ENCODE data around the gene FOXJ1.

The FOXJ1 gene

DNA sequence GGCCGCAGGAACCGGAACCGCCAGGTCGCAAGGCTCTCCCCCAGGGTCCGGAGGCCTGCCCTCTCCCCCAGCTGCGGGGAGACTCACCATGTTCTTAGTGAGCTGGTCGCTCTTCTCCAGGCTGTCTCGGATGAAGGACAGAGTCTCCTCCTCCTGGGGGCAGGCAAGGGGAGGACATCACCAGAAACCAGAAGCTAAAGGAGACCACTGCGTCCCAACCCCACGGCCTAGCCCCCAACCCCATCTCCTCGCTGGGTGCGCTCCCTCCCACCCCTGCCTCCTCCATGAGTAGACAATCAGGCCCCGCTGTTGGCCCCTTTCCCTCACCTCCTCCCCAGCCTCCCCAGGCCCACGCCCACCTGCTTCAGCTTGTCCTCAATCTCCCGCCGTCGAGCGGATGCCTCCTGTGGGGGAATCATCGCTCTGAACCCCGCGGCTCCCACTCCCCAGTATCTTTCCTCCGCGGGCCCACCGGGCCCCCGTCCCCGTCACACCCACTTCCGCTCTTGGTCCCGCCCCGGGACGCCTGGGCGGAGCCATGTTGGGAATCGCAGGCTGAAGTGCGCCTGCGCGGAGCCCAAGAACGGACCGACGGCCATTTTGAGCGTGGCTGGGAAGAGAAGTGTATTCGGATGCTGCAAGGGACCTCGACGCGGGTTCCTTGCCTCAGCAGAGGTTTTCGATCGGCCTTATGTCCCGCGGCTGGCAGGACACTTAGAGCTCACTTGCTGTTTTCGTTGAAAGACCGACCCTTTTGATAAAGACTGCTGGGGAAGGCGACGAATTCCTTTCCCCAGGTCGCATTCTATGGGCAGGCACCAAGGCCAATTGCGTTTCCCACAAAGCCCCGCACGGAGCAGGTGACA, 37.5 kb downstream of the FOXJ1 start, which contains the start of gene EXOC7:
Gene EXOC7, minus strand, starts transcription at position 514 of the 866 bp plus-strand sequence. Its CDS starts 95 bp downstream, at position 419.
- TF ChIP-seq, protein P1, sequence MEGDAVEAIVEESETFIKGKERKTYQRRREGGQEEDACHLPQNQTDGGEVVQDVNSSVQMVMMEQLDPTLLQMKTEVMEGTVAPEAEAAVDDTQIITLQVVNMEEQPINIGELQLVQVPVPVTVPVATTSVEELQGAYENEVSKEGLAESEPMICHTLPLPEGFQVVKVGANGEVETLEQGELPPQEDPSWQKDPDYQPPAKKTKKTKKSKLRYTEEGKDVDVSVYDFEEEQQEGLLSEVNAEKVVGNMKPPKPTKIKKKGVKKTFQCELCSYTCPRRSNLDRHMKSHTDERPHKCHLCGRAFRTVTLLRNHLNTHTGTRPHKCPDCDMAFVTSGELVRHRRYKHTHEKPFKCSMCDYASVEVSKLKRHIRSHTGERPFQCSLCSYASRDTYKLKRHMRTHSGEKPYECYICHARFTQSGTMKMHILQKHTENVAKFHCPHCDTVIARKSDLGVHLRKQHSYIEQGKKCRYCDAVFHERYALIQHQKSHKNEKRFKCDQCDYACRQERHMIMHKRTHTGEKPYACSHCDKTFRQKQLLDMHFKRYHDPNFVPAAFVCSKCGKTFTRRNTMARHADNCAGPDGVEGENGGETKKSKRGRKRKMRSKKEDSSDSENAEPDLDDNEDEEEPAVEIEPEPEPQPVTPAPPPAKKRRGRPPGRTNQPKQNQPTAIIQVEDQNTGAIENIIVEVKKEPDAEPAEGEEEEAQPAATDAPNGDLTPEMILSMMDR (IDR thresholded peaks at IDR 0.05; ENCODE audit: control insufficient read depth, extremely low read depth, insufficient read depth) = no peak
- peak within 1 kb of the TSS; percentile 88 for H3K4me3 ChIP-seq (ENCODE audit: low read depth, low read length)
- peak; percentile 56 for DNase-seq (ENCODE audit: low read depth)

DNA sequence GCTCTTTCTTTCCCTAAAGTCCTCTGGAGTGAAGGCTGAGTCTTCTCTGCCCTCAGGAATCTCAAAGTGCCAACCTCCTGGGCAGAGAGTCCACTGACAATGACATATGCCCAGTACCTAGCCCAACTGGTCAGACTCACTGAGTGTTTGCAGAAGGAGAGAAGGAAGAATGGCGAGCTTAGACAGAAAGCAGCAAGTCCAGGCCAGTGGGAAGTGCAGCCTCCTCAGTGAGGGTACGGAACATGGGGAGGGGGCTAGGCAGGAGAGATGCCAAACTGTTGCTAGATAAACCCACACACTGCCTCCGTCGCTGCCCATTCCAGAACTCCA, 38.1 kb downstream of the FOXJ1 start:
- TF ChIP-seq, protein P1 (IDR thresholded peaks at IDR 0.05; ENCODE audit: control insufficient read depth, extremely low read depth, insufficient read depth) = no peak
- peak; percentile 25 for DNase-seq (ENCODE audit: low read depth)

DNA sequence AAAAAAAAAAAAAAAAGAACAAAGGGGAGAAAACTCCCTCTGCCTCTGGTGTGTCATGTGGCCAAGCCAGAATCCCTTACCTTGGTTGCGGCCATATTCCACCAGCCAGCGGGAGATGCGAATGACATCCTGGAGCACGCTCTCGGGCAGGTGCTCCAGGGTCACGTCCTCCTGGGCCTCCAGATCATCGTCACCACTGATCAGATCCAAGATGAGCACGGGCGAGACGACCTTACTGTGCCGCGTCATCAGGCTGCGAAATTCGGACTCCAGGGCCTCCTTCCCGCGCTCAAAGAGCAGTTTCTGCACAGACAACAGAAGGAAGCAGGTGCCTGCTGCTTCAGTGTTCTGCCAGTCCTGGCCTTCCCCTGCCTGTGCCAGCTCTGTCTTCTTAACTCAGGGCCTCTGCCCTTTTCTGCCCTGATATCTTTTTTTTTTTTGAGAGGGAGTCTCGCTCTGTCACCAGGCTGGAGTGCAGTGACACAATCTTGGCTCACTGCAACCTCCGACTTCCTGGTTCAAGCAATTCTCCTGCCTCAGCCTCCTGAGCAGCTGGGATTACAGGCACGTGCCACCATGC, 43.2 kb downstream of the FOXJ1 start:
- H3K4me3 ChIP-seq (ENCODE audit: low read depth, low read length) = no peak overlapping the region
- no peak for DNase-seq (ENCODE audit: low read depth)
- TF ChIP-seq, protein P1 (IDR thresholded peaks at IDR 0.05; ENCODE audit: control insufficient read depth, extremely low read depth, insufficient read depth) = no peak

More for the DNA sequence above, 38.1 kb downstream of the FOXJ1 start:
- peak overlapping the region; percentile 88 for H3K4me3 ChIP-seq (ENCODE audit: low read depth, low read length)

DNA sequence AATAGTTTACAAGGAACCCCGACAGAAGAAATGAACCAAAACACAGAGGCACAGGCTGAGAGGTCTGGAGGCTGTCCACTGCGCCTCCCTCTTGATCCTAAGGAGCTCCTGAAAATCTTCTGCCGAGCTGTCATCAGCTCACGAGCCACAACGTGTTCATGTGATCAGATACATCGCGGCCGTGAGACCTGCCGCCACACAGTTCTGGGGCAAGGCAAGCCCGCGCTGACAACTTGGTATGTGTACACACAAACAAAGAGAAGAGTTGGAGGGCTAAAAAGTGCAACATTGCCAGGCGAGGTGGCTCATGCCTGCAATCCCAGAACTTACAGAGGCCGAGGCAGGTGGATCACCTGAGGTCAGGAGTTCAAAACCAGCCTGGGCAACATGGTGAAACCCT, 45.1 kb downstream of the FOXJ1 start:
- DNase-seq (ENCODE audit: low read depth) = no peak
- TF ChIP-seq, protein P1 (IDR thresholded peaks at IDR 0.05; ENCODE audit: control insufficient read depth, extremely low read depth, insufficient read depth) = no peak
- no peak overlapping the region for H3K4me3 ChIP-seq (ENCODE audit: low read depth, low read length)

DNA sequence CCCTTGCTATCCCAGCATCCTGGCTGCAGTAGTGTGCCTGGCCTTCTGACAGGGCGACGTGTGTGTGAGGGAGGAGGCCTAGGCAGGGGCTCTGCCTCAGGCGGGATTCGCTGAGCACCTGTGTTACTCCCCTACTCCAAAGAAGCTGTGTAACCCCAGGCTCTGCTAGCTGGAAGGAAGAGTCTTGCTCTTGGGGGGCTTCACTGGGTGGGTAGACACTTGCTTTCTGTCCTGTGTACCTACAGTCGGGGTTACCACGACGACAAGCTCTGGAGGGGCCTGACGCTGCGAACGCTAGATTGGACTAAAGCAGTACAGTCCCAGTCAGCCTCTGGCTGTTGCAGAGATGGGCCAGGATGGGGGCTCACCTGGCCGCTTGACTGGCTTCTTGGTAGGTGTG, 47.0 kb downstream of the FOXJ1 start:
- DNase-seq (ENCODE audit: low read depth) = no peak
- TF ChIP-seq, protein P1 (IDR thresholded peaks at IDR 0.05; ENCODE audit: control insufficient read depth, extremely low read depth, insufficient read depth) = no peak
- no peak overlapping the region for H3K4me3 ChIP-seq (ENCODE audit: low read depth, low read length)

DNA sequence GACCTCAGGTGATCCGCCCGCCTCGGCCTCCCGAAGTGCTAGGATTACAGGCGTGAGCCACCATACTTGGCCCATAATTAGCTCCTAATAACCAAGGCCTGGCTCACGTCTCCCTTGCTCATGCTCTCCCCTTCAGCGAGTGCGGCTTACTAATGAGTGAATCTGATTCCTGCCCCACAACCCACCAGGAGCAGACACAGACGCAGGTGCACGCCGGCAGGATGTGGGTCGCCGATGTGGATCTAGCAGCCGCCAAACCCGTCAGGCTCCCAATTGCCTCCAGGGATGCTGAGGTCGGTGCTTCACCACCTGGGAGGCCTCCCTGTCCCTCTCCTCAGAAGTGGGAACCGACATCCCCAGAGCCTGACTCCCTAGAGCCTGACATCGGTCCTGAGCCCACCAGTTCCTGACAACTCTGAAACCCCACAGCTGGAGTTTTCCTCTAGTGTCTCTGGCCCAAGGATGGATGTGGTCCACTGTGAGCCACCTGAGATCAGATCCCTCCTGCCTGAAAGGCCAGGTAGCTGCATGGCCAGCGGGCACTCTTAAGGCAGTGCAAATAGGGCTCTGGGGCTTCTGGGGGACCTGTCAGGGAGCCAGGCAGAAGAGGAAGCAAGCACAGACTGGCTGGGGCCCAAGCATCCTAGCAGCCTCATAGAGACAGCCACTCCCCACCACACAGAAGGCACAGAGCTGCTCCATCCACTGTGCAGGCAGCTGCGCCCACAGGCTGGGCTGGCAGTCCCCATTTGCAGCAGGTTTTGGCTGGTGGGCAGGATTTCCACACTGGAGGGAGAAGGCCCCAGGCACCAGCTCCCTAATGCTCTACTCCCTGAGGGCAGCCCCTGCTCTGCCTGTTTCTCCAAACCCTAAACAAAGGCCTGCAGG, 48.3 kb downstream of the FOXJ1 start:
- no peak overlapping the region for H3K4me3 ChIP-seq (ENCODE audit: low read depth, low read length)
- TF ChIP-seq, protein P1 (IDR thresholded peaks at IDR 0.05; ENCODE audit: control insufficient read depth, extremely low read depth, insufficient read depth) = no peak
- no peak for DNase-seq (ENCODE audit: low read depth)

Data from LNCaP clone FGC (cell line).